Nucleus accumbens (tissue), 56 donors: ENCODE data around the gene GTF2H2C_2.
"Not testable (repeated sequence)": the region's sequence is repeated elsewhere in the genome, so short reads cannot be mapped to it uniquely, and the experiment has no call there.

ENCODE experiments used
- DNase-seq, 56 donors: peaks; one replicate each; lab custom pipeline; 2025; lab: John Stamatoyannopoulos, UW

The GTF2H2C_2 gene

DNA sequence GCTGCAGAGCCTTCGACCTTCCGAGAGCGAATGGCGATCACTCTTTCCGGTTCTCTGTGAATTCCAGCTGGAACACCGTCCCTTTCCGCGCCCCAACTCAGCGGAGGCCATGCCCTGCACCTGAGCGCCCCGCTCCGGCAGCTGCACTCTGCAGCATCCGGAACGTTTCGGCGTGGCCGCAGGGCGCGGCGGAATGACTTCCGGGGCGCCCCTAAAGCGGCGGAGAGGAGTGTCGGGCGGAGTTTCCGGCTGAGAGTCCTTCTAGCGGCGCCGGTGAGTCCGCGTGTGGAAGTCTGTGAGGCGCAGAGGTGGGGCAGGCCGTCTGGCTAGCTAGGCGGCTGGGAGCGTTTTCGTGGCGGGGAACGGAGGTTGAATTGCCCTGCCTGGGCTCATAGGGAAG is at the start of gene GTF2H2C_2:
GTF2H2C_2 (plus strand) TSS at position 252 of the 400 bp plus-strand sequence.
- DNase-seq: not testable (repeated sequence)

DNA sequence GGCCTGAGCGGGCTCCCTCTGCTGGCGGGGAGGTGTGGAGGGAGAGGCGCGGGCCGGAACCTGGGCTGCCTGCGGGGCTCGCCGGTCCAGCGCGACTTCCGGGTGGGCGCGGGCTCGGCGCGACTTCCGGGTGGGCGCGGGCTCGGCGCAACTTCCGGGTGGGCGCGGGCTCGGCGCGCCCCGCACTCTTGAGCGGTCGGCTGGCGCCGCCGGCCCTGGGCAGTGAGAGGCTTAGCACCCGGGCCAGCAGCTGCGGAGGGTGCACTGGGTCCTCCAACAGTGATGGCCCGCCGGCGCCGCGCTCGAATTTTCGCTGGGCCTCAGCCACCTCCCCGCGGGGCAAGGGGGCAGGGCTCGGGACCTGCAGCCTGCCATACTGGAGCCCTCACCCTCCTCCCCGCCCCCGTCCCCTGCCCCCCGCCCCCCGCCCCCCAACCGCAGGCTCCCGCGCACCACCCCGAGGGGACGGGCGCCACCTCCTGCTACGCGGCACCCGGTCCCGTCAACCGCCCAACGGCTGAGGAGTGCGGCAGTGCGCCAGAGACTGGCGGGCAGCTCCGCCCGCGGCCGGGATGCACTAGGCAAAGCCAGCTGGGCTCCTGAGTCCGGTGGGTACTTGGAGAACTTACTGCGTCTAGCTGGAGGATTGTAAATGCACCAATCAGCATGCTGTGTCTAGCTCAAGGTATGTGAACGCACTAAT is 14.0 kb upstream of the GTF2H2C_2 start:
- not testable (repeated sequence) for DNase-seq

GRCh38 chr5:70421322-70421721 is 6.2 kb downstream of the GTF2H2C_2 start:
- DNase-seq: not testable (repeated sequence)

GRCh38 chr5:70423215-70423614 is 8.0 kb downstream of the GTF2H2C_2 start:
- DNase-seq: not testable (repeated sequence)

DNA sequence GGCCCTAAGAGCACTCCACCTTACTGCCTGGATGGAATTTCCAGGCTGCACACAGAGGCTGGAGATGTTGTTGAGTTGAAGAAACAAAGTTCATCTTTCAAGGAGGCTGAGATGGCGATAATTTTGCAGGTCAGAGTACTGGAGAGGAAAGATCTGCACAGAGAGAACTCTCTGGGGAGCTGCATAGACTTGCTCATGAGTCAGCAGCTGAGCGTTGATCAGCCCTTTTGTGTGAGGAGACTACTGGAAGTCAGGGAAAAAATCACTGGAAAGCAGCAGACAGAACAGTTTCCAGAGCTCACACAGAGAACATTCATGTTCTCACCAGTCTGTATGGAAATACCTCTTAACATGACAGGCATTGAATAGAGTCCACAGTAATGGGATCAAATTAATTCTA is 23.4 kb downstream of the GTF2H2C_2 start:
- DNase-seq: not testable (repeated sequence)

DNA sequence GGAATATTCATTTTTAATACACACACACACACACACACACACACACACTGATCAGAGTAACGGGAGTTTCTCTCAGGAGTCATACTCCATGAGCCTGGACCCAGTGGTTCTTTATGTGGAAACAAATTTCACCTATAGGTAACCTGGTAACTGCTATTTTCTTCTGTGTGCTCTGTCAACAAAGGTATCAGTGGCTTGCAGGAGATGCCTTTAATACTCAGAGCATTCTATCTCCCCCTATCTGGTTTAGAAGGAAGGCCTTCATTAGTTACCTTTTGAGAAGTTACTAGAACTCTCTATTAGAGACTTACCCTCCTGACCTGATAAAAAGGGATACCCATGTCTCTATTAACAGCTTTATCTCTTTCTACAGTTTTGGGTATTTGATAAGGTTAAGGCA is 34.4 kb downstream of the GTF2H2C_2 start:
- DNase-seq: not testable (repeated sequence)

- not testable (repeated sequence) for DNase-seq
These were observed 36.2 kb downstream of the GTF2H2C_2 start for GRCh38 chr5:70451249-70451984.

DNA sequence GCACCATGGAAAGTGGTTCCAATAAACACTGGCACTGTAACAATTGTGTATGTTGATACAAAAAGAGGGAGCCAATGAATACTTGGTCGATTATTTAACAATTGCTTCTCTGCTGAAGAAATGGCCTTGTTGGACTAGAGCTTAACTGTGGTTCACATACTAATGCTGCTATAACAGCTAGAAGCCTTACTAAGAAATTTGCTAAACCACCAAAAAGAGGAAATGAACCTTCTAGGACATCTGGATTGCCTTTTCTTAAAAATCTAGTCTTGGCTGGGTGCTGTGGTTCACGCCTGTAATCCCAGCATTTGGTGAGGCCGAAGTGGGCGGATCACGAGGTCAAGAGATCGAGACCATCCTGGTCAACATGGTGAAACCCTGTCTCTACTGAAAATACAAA is 41.9 kb downstream of the GTF2H2C_2 start:
- DNase-seq: not testable (repeated sequence)

DNA sequence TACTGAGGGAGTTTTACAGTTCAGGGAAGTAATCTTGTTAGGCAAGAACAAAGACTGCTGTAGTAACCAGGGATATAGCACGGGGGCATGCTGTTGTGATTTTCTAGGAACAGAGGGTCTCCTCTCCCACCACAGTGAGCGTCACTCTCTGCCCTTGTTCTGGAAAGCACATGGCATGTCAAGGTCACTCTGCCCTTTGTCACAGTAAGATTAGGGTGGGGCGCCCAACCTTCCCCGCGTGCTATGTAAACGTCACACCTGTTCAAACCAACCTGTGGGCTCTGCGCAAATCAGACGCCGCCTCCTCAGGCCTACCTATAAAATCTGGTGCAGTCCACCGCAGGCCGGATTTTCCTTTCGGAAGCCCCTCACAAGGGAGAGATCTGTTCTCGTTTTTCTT is 44.0 kb downstream of the GTF2H2C_2 start:
- not testable (repeated sequence) for DNase-seq

DNA sequence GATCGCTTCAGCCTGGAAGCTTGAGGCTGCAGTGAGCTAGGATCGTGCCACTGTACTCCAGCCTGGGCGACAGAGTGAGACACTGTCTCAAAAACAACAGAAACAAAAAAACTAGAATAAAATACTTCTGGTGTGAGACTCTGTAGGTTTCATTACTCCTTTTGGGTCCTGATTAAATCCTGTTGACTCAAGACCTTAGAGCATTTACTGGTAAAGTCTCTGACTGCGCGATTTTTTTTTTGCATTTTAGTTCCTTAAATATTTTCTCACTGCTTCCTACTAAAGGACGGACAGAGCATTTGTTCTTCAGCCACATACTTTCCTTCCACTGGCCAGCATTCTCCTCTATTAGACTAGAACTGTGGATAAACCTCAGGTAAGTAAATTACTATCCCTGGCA is 46.8 kb downstream of the GTF2H2C_2 start:
- not testable (repeated sequence) for DNase-seq

DNA sequence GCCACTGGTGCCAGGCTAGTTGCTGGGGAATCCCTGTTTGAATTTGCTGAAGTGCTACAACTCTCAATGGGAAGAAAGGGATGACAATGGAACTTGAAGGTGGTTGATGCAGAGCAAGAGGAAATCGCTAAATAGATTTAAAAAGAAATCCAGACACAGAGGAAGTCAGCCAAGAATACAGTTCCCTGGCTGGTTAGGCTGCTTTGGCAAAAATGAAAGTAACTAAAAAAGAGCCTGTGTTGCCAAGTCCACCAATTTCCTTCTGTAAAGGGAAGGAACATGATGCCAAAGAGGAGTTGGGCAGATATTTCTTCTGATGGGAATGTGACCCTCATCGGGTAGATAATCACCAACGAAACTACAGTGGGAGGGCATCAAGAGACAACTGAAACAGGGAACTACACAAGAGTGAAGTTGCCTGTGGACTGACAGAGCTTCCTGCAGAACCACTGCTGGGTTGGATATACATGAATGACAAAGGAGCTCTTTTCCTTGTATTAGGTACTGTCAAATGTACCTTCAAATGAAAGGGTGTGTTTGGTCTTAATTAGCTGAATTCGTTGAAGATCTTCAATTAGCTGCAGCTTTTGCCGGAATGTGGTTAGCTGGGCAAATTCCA is 49.0 kb downstream of the GTF2H2C_2 start:
- DNase-seq: not testable (repeated sequence)

GRCh38 chr5:70469926-70470509 is 54.9 kb downstream of the GTF2H2C_2 start:
- DNase-seq: not testable (repeated sequence)
